ENCODE measurements around the gene MOB2. TPM values are rescaled to one million over a fixed set of nuclear protein-coding genes. Genes with fewer than 3 reads are reported as not detected.

The MOB2 gene
- total and polyA plus RNA-seq, 2 of the 13 experiments (the other 11 are each of a cell fraction or from before 2014, with no cell fraction given), result 21.8 to 27.7 TPM

- DNase-seq (ENCODE audit: low spot score) (no peak), FAIRE-seq (no peak), ATAC-seq (no peak)
- BruUV-seq (replicated peaks), result no TSS peak
- Histone ChIP-seq H3K4me2 (ENCODE audit: low read depth, low read length) (no peak overlapping the region), H3K79me2 (ENCODE audit: insufficient read depth, low read length) (peaks cover 3% of the 10 kb centered on the region), H3K27me3 (ENCODE audit: control insufficient read depth in 1 of 2, insufficient read depth in 2 of 2, low read length in 2 of 2) (no peaks in the 10 kb centered on the region), H3K9me3 (ENCODE audit: low read length) (no peaks in the 10 kb centered on the region), H3K4me3 (replicated peaks in 1 of 3; ENCODE audit: insufficient read depth in 1 of 3, low read depth in 2 of 3, low read length in 3 of 3) (no peak overlapping the region), H3K27ac (ENCODE audit: extremely low read length, insufficient read depth, low read length) (no peak overlapping the region), H3K9ac (ENCODE audit: insufficient read depth, low read depth, low read length) (no peak overlapping the region), H4K20me1 (ENCODE audit: insufficient read depth, low read length) (peaks cover 12% of the 10 kb centered on the region; the same call in 1 of the 2 replicates), H3K4me1 (ENCODE audit: insufficient read depth, low read length) (no peaks in the 10 kb centered on the region), H3K36me3 (replicated peaks in 1 of 2; ENCODE audit: control insufficient read depth in 1 of 2, insufficient read depth in 2 of 2, low read length in 2 of 2) (no peaks in the 10 kb centered on the region), H2AFZ (ENCODE audit: low read length) (no peak overlapping the region)
- 89% methylated on average over 18 of the region's 20 CpGs for WGBS (ENCODE audit: low lambda C conversion rate)
- in situ Hi-C loops (cut with HindIII; ENCODE audit: extremely low pct_ligation_motif_present, low pct_unique_long_range_greater_than_20kb), result no loop called here
- ChIA-PET POLR2A (no interaction called here), CTCF (ENCODE audit: low intra/inter-chr PET ratio, low total read pairs) (no interaction called here)
- intact Hi-C loops (cut with micrococcal nuclease; ENCODE audit: unreplicated experiment), result no loop called here
- TF ChIP-seq RBM22 (optimal IDR thresholded peaks at IDR 0.05; ENCODE audit: low read length) (no peak), SKIL (CRISPR knock-in tag; IDR thresholded peaks at IDR 0.05; ENCODE audit: borderline replicate concordance) (no peak), ZNF777 (CRISPR knock-in tag; IDR thresholded peaks at IDR 0.05) (no peak), NR2F2 (IDR thresholded peaks at IDR 0.05; ENCODE audit: borderline replicate concordance, low read depth) (no peak), HNF1A (IDR thresholded peaks at IDR 0.05; ENCODE audit: low read depth) (no peak), HNF1A (CRISPR knock-in tag; IDR thresholded peaks at IDR 0.05; ENCODE audit: borderline replicate concordance) (no peak), EZH2 (conservative IDR thresholded peaks at IDR 0.05; ENCODE audit: low read depth, low read length) (no peak), ZNF296 (CRISPR knock-in tag; conservative IDR thresholded peaks at IDR 0.05) (no peak), ZNF335 (CRISPR knock-in tag; IDR thresholded peaks at IDR 0.05) (no peak), CCDC6 (CRISPR knock-in tag; IDR thresholded peaks at IDR 0.05) (no peak), DNMT3B (CRISPR knock-in tag; conservative IDR thresholded peaks at IDR 0.05) (no peak), ZIK1 (CRISPR knock-in tag; IDR thresholded peaks at IDR 0.05; ENCODE audit: borderline replicate concordance, low read depth) (no peak), ZNF326 (CRISPR knock-in tag; IDR thresholded peaks at IDR 0.05; ENCODE audit: borderline replicate concordance) (no peak), MTF2 (CRISPR knock-in tag; IDR thresholded peaks at IDR 0.05; ENCODE audit: borderline replicate concordance) (no peak), MXD4 (CRISPR knock-in tag; IDR thresholded peaks at IDR 0.05) (no peak), ZNF616 (CRISPR knock-in tag; IDR thresholded peaks at IDR 0.05; ENCODE audit: low read depth) (no peak), ZNF281 (CRISPR knock-in tag; IDR thresholded peaks at IDR 0.05; ENCODE audit: borderline replicate concordance) (no peak)
Observed at GRCh38 chr11:1488575-1489180, 2.1 kb upstream of the MOB2 start.
